Ascending aorta (tissue), 2 donors: ENCODE data around the gene LRBA. TPM values are rescaled to one million over a fixed set of nuclear protein-coding genes. Genes with fewer than 3 reads are reported as not detected.
"Not testable (repeated sequence)": the region's sequence is repeated elsewhere in the genome, so short reads cannot be mapped to it uniquely, and the experiment has no call there.

Experiments used
- DNase-seq, 2 donors: peaks; one replicate each; pipeline ENCODE4 v3.0.0-alpha.2; 2019; ENCODE audit warnings: low spot score in 2 of 2
- H3K27ac ChIP-seq, 2 donors: fragments of 200-600 bp; sonication (generic); one replicate each; pipeline ENCODE4 v1.5.1; 2016 to 2017; ENCODE audit warnings: mild to moderate bottlenecking in 1 of 2
- H3K27me3 ChIP-seq: fragments of 200-600 bp; sonication (generic); one replicate; pipeline ENCODE4 v1.5.1; 2017
- H3K36me3 ChIP-seq, 2 donors: fragments of 200-600 bp; sonication (generic); one replicate each; pipeline ENCODE4 v1.5.1; 2016
- H3K4me1 ChIP-seq, 2 donors: fragments of 200-600 bp; sonication (generic); one replicate each; pipeline ENCODE4 v1.5.1; 2016 to 2017; ENCODE audit warnings: mild to moderate bottlenecking in 1 of 2
- H3K4me3 ChIP-seq, 2 donors: fragments of 200-600 bp; sonication (generic); one replicate each; pipeline ENCODE4 v1.5.1; 2016 to 2017; ENCODE audit warnings: mild to moderate bottlenecking in 1 of 2
- H3K9me3 ChIP-seq, 2 donors: fragments of 200-600 bp; sonication (generic); one replicate each; pipeline ENCODE4 v1.5.1; 2016
- CTCF ChIP-seq, 3 experiments: fragments of 200-600 bp in 2 of 3; fragments of 450-650 bp in 1 of 3; sonication (generic) in 2 of 3; IDR thresholded peaks; one replicate each; pipeline ENCODE4 v1.5.1; 2016 to 2019; ENCODE audit warnings: antibody characterized with exemption in 3 of 3, mild to moderate bottlenecking in 1 of 3, moderate library complexity in 1 of 3
- intact Hi-C: fragments of 100-400 bp; cut with DNase I; formaldehyde crosslinking; loops from one replicate; pipeline ENCODE4 v1.15.1; 2023
- total RNA-seq: library from RNA; depleted of rRNA; stranded (reverse); fragments of >200 nt; gene quantifications from one replicate; pipeline ENCODE4 v1.1.0, GENCODE V29; 2016

Gene LRBA
- total RNA-seq, 1 donor from 2014 or later = 15.2 TPM

- intact Hi-C loops = no loop called here
- no peaks in the 10 kb centered on the region for H3K4me1 ChIP-seq
- TF ChIP-seq CTCF (IDR thresholded peaks at IDR 0.05) = no peak
- no peaks in the 10 kb centered on the region for H3K27me3 ChIP-seq
- H3K9me3 ChIP-seq = no peaks in the 10 kb centered on the region
- no peak overlapping the region for H3K27ac ChIP-seq
- DNase-seq = no peak
- H3K4me3 ChIP-seq = no peak overlapping the region
- H3K36me3 ChIP-seq = no peaks in the 10 kb centered on the region
These were observed 20.8 kb upstream of the LRBA start for GRCh38 chr4:151035911-151036310.

DNA sequence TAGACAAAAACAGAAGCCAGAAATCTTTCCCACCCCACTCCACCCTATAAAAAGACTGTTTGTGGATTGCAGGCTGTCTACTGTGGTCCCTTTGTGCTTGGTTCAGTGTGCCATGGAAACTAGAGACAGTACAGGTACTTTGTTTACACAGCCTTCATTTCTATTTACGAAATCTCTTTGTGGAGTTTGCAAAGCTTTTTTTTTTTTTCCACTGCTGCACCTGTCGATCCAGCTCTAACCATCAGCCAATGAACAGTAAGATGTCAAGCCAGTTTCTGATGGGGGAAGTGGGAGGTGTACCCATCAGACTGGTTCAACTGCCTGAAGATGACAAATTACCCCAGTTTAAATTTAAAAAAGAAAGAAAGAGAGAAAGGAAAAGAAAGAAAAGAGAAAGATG is 20.2 kb upstream of the LRBA start:
- Histone ChIP-seq H3K27ac (no peak overlapping the region), H3K36me3 (no peaks in the 10 kb centered on the region), H3K27me3 (no peaks in the 10 kb centered on the region), H3K4me1 (no peaks in the 10 kb centered on the region), H3K4me3 (no peak overlapping the region), H3K9me3 (no peaks in the 10 kb centered on the region)
- intact Hi-C loops = no loop called here
- DNase-seq = no peak
- no peak for TF ChIP-seq CTCF (IDR thresholded peaks at IDR 0.05)

- H3K27ac ChIP-seq = no peak overlapping the region
- TF ChIP-seq CTCF (IDR thresholded peaks at IDR 0.05) = no peak
- H3K9me3 ChIP-seq = no peaks in the 10 kb centered on the region
- intact Hi-C loops = no loop called here
- no peak for DNase-seq
- H3K36me3 ChIP-seq = no peaks in the 10 kb centered on the region
- no peak overlapping the region for H3K4me3 ChIP-seq
- H3K27me3 ChIP-seq = no peaks in the 10 kb centered on the region
- no peaks in the 10 kb centered on the region for H3K4me1 ChIP-seq
These were observed 19.7 kb upstream of the LRBA start for GRCh38 chr4:151034829-151035228.

DNA sequence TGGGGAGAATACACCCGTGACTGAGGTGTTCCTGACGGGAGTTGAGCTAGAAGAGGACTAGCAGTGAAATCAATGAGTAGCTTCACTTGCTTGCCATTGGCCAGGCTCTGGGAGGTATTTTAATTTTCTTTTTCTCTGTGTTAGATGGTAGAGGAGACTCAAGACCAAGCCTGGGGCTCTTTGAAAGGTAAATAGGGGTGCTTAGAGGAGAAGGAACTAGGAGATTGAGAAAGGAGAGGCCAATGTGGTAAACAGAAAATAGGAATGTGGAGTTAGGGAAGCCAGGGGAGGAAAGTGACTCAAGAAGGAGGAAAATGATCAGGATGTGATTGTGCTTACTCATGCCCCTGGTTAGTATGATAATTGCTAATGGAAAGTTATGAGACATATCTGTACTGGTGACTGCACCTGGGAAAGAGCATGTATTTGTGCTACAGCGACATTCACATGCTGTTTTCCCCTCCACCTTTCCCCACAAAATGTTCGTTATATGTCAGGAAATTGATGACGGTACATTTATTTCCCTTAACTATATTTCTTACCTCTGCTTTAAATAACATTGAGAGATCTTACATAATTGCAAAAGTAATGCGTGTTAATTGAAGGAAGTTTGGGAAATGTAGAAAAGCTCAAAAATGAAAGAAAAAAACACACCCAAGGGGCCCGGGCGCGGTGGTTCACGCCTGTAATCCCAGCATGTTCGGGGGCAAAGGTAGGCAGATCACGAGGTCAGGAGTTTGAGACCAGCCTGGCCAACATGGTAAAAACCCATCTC is 16.9 kb upstream of the LRBA start:
- H3K27ac ChIP-seq = no peak overlapping the region
- H3K4me1 ChIP-seq = no peaks in the 10 kb centered on the region
- no peaks in the 10 kb centered on the region for H3K9me3 ChIP-seq
- no peaks in the 10 kb centered on the region for H3K36me3 ChIP-seq
- no peak for DNase-seq
- intact Hi-C loops = no loop called here
- TF ChIP-seq CTCF (IDR thresholded peaks at IDR 0.05) = no peak
- no peaks in the 10 kb centered on the region for H3K27me3 ChIP-seq
- no peak overlapping the region for H3K4me3 ChIP-seq

DNA sequence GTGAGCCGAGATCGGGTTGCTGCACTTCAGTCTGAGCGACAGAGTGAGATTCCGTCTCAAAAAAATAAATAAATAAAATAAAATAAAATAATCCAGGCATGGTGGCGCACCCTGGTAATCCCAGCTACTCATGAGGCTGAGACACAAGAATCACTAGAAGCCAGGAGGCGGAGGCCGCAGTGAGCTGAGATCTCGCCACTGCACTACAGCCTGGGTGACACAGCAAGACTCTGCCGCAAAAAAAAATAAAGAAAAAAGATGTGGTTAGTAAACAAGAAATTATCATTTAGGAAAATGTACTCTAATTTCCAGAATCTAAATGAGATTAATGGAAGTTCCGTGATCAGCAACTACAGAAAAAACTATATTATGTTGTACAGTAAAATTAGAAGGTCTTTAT is 14.5 kb upstream of the LRBA start:
- no peak overlapping the region for H3K4me3 ChIP-seq
- TF ChIP-seq CTCF (IDR thresholded peaks at IDR 0.05) = no peak
- DNase-seq = no peak

GRCh38 chr4:151029006-151029405 is 13.9 kb upstream of the LRBA start:
- H3K9me3 ChIP-seq, DNase-seq, H3K36me3 ChIP-seq, H3K27me3 ChIP-seq, H3K4me1 ChIP-seq, H3K4me3 ChIP-seq, intact Hi-C loops, H3K27ac ChIP-seq: not testable (repeated sequence)

More for the DNA sequence above, 14.5 kb upstream of the LRBA start:
- no peaks in the 10 kb centered on the region for H3K36me3 ChIP-seq
- no peaks in the 10 kb centered on the region for H3K27me3 ChIP-seq
- H3K9me3 ChIP-seq = no peaks in the 10 kb centered on the region
- no peak overlapping the region for H3K27ac ChIP-seq
- intact Hi-C loops = no loop called here
- H3K4me1 ChIP-seq = no peaks in the 10 kb centered on the region
